K562 (cell line): ENCODE measurements around the gene CMTM4. TPM values are rescaled to one million over a fixed set of nuclear protein-coding genes. Genes with fewer than 3 reads are reported as not detected.

Source experiments
- ATAC-seq: fragments of 200-7000 bp; cut with Tn5 transposase; 3 replicates; pipeline ENCODE4 v1.9.1; 2020; ENCODE audit warnings: moderate library complexity
- BruUV-seq: library from RNA; stranded (reverse); fragments of 400-500 nt; replicated peaks from 2 replicates; lab custom pipeline; 2021; lab: Mats Ljungman, UMichigan
- CTCF ChIA-PET: fragments of 300-600 bp; formaldehyde crosslinking; extraction: SDS; loops from one replicate; lab custom pipeline; 2021; ENCODE audit warnings: low intra/inter-chr PET ratio; lab: Yijun Ruan, JAX
- POLR2A ChIA-PET: fragments of 300-600, 350-650 bp; sonication (Branson Sonifier 250); formaldehyde crosslinking; extraction: SDS; loops from one replicate; lab custom pipeline; 2021; ENCODE audit warnings: antibody characterized with exemption, inconsistent platforms; lab: Yijun Ruan, JAX
- DNase-seq, 4 experiments: peaks; one replicate each; pipeline versions ENCODE4 v3.0.0 to v3.0.0-alpha.2; 2011 to 2018; ENCODE audit warnings: low spot score in 3 of 4, mixed read lengths in 3 of 4; ENCODE audit errors: extremely low read depth in 1 of 4
- FAIRE-seq: peaks from 2 replicates; lab custom pipeline; 2011; peaks lifted over from hg19 to GRCh38; lab: Jason Lieb, UNC
- H2AFZ ChIP-seq: 2 replicates; pipeline ENCODE4 v1.6.0; 2011; ENCODE audit warnings: low read depth, low read length, control low read depth, inconsistent platforms
- H3K27ac ChIP-seq: fragments of 200-600 bp; 3 replicates; pipeline ENCODE4 v1.8.0; 2011; ENCODE audit warnings: low read depth, mild to moderate bottlenecking, control low read depth, inconsistent platforms, low read length, moderate library complexity, mixed read lengths; ENCODE audit errors: extremely low read depth
- H3K27me3 ChIP-seq, 2 experiments: fragments of 300-600 bp in 1 of 2; 2 replicates in 1 of 2; 3 replicates in 1 of 2; pipeline versions ENCODE4 v1.6.0 to v1.8.0; 2011; ENCODE audit warnings: inconsistent platforms in 2 of 2, low read length in 2 of 2, mild to moderate bottlenecking in 1 of 2, mixed read lengths in 1 of 2, moderate library complexity in 1 of 2; ENCODE audit not compliant: control insufficient read depth in 2 of 2, insufficient read depth in 2 of 2
- H3K36me3 ChIP-seq: fragments of 300-600 bp; 3 replicates; pipeline ENCODE4 v1.8.0; 2011; ENCODE audit warnings: mild to moderate bottlenecking, low read length, inconsistent platforms; ENCODE audit not compliant: control insufficient read depth, insufficient read depth
- H3K4me1 ChIP-seq, 2 experiments: fragments of 200-600 bp in 1 of 2; replicated peaks in 1 of 2; 2 replicates in 1 of 2; 3 replicates in 1 of 2; pipeline versions ENCODE4 v1.5.1 to v1.8.0; 2011; ENCODE audit warnings: inconsistent platforms in 2 of 2, low read length in 2 of 2, mild to moderate bottlenecking in 1 of 2, mixed read lengths in 1 of 2, moderate library complexity in 1 of 2; ENCODE audit not compliant: control insufficient read depth in 2 of 2, insufficient read depth in 2 of 2
- H3K4me2 ChIP-seq: 2 replicates; pipeline ENCODE4 v1.6.1; 2011; ENCODE audit warnings: low read length, control low read depth, inconsistent platforms, mixed read lengths; ENCODE audit not compliant: insufficient read depth
- H3K4me3 ChIP-seq: fragments of 200-600 bp; sonication (generic), shearing (Covaris generic); 2 replicates; pipeline ENCODE4 v1.5.1; 2016; ENCODE audit warnings: control low read depth, inconsistent platforms
- H3K79me2 ChIP-seq: fragments of 200-600 bp; 3 replicates; pipeline ENCODE4 v1.8.0; 2011; ENCODE audit warnings: low read length, inconsistent platforms; ENCODE audit not compliant: control insufficient read depth, insufficient read depth
- H3K9ac ChIP-seq, 2 experiments: 2 replicates each; pipeline versions ENCODE4 v1.6.0 to v1.6.1; 2011; ENCODE audit warnings: low read depth in 2 of 2, low read length in 2 of 2, control low read depth in 1 of 2, inconsistent platforms in 1 of 2, mild to moderate bottlenecking in 1 of 2, mixed read lengths in 1 of 2; ENCODE audit not compliant: insufficient read depth in 1 of 2
- H3K9me1 ChIP-seq: one replicate; pipeline ENCODE4 v1.6.0; 2011; ENCODE audit warnings: inconsistent platforms, mild to moderate bottlenecking, low read length, moderate library complexity; ENCODE audit not compliant: control insufficient read depth, insufficient read depth
- H3K9me3 ChIP-seq: replicated peaks from 2 replicates; pipeline ENCODE4 v1.5.1; 2011; ENCODE audit warnings: low read depth, low read length, inconsistent platforms; ENCODE audit not compliant: control insufficient read depth, insufficient read depth
- H4K20me1 ChIP-seq: replicated peaks from 2 replicates; pipeline ENCODE4 v1.6.1; 2011; ENCODE audit warnings: low read length, inconsistent platforms, mixed read lengths; ENCODE audit not compliant: control insufficient read depth, insufficient read depth
- ARID1B ChIP-seq: fragments of 450-650 bp; IDR thresholded peaks from 2 replicates; pipeline ENCODE4 v1.6.1; 2016; ENCODE audit warnings: antibody characterized with exemption, mild to moderate bottlenecking, inconsistent platforms
- COPS2 ChIP-seq: fragments of 450-650 bp; conservative IDR thresholded peaks from 2 replicates; pipeline ENCODE4 v1.6.1; 2016; ENCODE audit warnings: mild to moderate bottlenecking, moderate library complexity
- ETV1 ChIP-seq: fragments of 450-650 bp; conservative IDR thresholded peaks from 2 replicates; pipeline ENCODE4 v1.6.1; 2016; ENCODE audit warnings: missing genetic modification characterization, control low read depth, low read depth, missing compliant biosample characterization
- KLF16 ChIP-seq: IDR thresholded peaks from 2 replicates; pipeline ENCODE4 v1.6.1; 2016; ENCODE audit warnings: antibody characterized with exemption
- SRF ChIP-seq, 2 experiments: fragments of 250-450, 450-650 bp in 1 of 2; sonication (Bioruptor Pico) in 1 of 2; sonication (generic) in 1 of 2; formaldehyde crosslinking; IDR thresholded peaks; 2 replicates each; pipeline versions ENCODE4 v1.5.0 to v1.5.1; 2020 to 2022; ENCODE audit warnings: mild to moderate bottlenecking in 1 of 2, missing genetic modification reagents in 1 of 2
- STAG1 ChIP-seq: sonication (generic); formaldehyde crosslinking; IDR thresholded peaks from 2 replicates; pipeline ENCODE4 v1.5.0; 2020; ENCODE audit warnings: missing genetic modification reagents, borderline replicate concordance
- ZNF561 ChIP-seq: fragments of 450-650 bp; formaldehyde crosslinking; conservative IDR thresholded peaks from 2 replicates; pipeline ENCODE4 v1.4.0; 2020; ENCODE audit warnings: mild to moderate bottlenecking, moderate library complexity
- WGBS: fragments of 100-300 bp; shearing (Covaris generic); methylation state at CpG from one replicate; pipeline ENCODE4 v1.1.6; 2016; ENCODE audit warnings: low coverage, mixed read lengths; ENCODE audit not compliant: insufficient coverage; ENCODE audit errors: missing lambda C conversion rate; 5-methylcytosine and 5-hydroxymethylcytosine counted together
- in situ Hi-C: fragments of 300-500 bp; cut with MboI; formaldehyde crosslinking; loops from 4 replicates; pipeline ENCODE4 v1.15.0; 2018; ENCODE audit warnings: inconsistent platforms, mixed read lengths
- intact Hi-C: fragments of 100-400 bp; cut with micrococcal nuclease; formaldehyde crosslinking; loops from 2 replicates; pipeline ENCODE4 v1.14.2; 2022
- polyA plus RNA-seq, 8 experiments: library from polyadenylated mRNA; depleted of rRNA in 4 of 8; stranded (reverse) in 5 of 8; unstranded in 3 of 8; fragments of >200 nt; fragmentation: Nextera tagmentation in 2 of 8; fragmentation: Illumina TruSeq in 1 of 8; extraction: Ambion mirVana in 2 of 8; extraction: Trizol in 1 of 8; gene quantifications; 2 replicates each; pipeline versions ENCODE4 v1.2.1 to v1.2.3, GENCODE V29; 2011 to 2014; ENCODE audit warnings: inconsistent platforms in 1 of 8, missing spikeins in 1 of 8
- total RNA-seq, 7 experiments: library from RNA; depleted of rRNA in 6 of 7; stranded (reverse); fragments of >200 nt in 6 of 7; fragmentation: Illumina TruSeq in 2 of 7; extraction: Trizol in 2 of 7; gene quantifications; 2 replicates each; pipeline versions ENCODE4 v1.2.1 to v1.2.3, GENCODE V29; 2011 to 2021; ENCODE audit warnings: low replicate concordance in 1 of 7

CMTM4 gene
- total and polyA plus RNA-seq, 9 of the 15 experiments (the other 6 are each of a cell fraction or from before 2014, with no cell fraction given), result 2.0 to 21.3 (median 12.5) TPM

DNA sequence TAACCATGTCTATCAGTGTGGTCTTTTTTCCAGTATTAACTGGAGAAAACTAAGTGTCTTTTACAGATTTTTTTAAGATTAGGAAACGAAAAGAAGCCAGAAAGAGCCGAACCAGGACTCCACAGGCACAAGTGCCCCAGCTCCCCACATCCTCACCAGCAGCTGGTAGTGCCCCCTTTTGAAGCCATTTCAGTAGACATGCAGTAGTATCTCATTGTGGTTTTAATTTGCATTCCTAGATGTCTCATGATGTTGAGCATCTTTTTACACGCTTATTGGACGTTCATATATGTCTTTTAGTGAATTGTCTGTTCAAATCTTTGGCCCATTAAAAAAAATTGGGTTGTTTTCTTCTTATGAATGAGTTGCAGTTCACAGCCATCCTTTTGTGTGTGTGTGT is 96.8 kb downstream of the CMTM4 start:
- Histone ChIP-seq H3K27ac (no peak overlapping the region), H3K9ac (no peak overlapping the region), H3K9me1 (no peaks in the 10 kb centered on the region), H3K36me3 (no peaks in the 10 kb centered on the region), H3K4me3 (no peak overlapping the region), H3K79me2 (no peaks in the 10 kb centered on the region), H2AFZ (no peak overlapping the region), H3K4me1 (peaks cover 6 to 19% of the 10 kb centered on the region in 2 experiments; a peak in 3 of 5 replicates), H3K4me2 (no peak overlapping the region), H3K9me3 (no peaks in the 10 kb centered on the region; the same call in 1 of the 2 replicates), H3K27me3 (peaks cover 0 to 8% of the 10 kb centered on the region in 2 experiments; a peak in 1 of 5 replicates), H4K20me1 (no peaks in the 10 kb centered on the region)
- no peak for ATAC-seq
- no TSS peak for BruUV-seq
- TF ChIP-seq ETV1 (tag) (no peak), ZNF561 (CRISPR knock-in tag) (no peak), KLF16 (no peak), COPS2 (no peak), ARID1B (no peak), SRF (CRISPR knock-in tag; IDR thresholded peaks at IDR 0.05) (no peak), STAG1 (CRISPR knock-in tag) (no peak)
- intact Hi-C loops, result no loop called here
- in situ Hi-C loops, result no loop called here
- FAIRE-seq, result no peak
- POLR2A ChIA-PET, result no interaction called here
- CTCF ChIA-PET, result no interaction called here
- DNase-seq, result no peak
- 30% methylated on average over 4 of the region's 4 CpGs for WGBS
